A673 (cell line): Measurements from ENCODE around the gene RMP24.

Source experiments
- BruUV-seq: library from RNA; stranded (reverse); fragments of 400-500 nt; replicated peaks from 2 replicates; lab custom pipeline; 2021; lab: Mats Ljungman, UMichigan
- CTCF ChIA-PET: fragments of 300-600 bp; sonication (Branson Sonifier 250); formaldehyde crosslinking; loops from one replicate; lab custom pipeline; 2022; ENCODE audit warnings: antibody characterized with exemption; lab: Charles Lee
- POLR2A ChIA-PET: fragments of 300-600 bp; sonication (Branson Sonifier 250); formaldehyde crosslinking; loops from one replicate; lab custom pipeline; 2022; ENCODE audit warnings: antibody characterized with exemption; ENCODE audit not compliant: low non-redundant PET; lab: Charles Lee
- DNase-seq: peaks from one replicate; pipeline ENCODE4 v3.0.0-alpha.2; 2015; ENCODE audit warnings: low spot score
- H3K27ac ChIP-seq: fragments of 200-600 bp; sonication (generic); 2 replicates; pipeline ENCODE4 v1.5.1; 2016; ENCODE audit warnings: mixed run types, low read depth, mild to moderate bottlenecking, mixed read lengths, antibody characterized with exemption, low read length; ENCODE audit not compliant: poor library complexity, severe bottlenecking
- H3K27me3 ChIP-seq: fragments of 200-600 bp; sonication (generic); replicated peaks from 2 replicates; pipeline ENCODE4 v1.6.1; 2017; ENCODE audit warnings: mixed run types, low read depth, mild to moderate bottlenecking, mixed read lengths, antibody characterized with exemption, low read length; ENCODE audit not compliant: insufficient read depth, poor library complexity
- H3K36me3 ChIP-seq: fragments of 200-600 bp; sonication (generic); 2 replicates; pipeline ENCODE4 v1.6.1; 2016; ENCODE audit warnings: mixed run types, mild to moderate bottlenecking, mixed read lengths, antibody characterized with exemption, low read length; ENCODE audit not compliant: insufficient read depth, poor library complexity, severe bottlenecking
- H3K4me1 ChIP-seq: fragments of 200-600 bp; sonication (generic); 2 replicates; pipeline ENCODE4 v1.6.1; 2017; ENCODE audit warnings: mixed run types, mild to moderate bottlenecking, mixed read lengths, antibody characterized with exemption, low read length; ENCODE audit not compliant: insufficient read depth, poor library complexity, severe bottlenecking
- H3K4me3 ChIP-seq: fragments of 200-600 bp; sonication (generic); 2 replicates; pipeline ENCODE4 v1.5.1; 2016; ENCODE audit warnings: low read depth, mixed run types, mild to moderate bottlenecking, mixed read lengths, low read length; ENCODE audit not compliant: poor library complexity, severe bottlenecking
- H3K9me3 ChIP-seq: fragments of 200-600 bp; sonication (generic); 2 replicates; pipeline ENCODE4 v1.6.1; 2016; ENCODE audit warnings: mixed run types, low read depth, mild to moderate bottlenecking, mixed read lengths, antibody characterized with exemption, low read length; ENCODE audit not compliant: poor library complexity, severe bottlenecking
- EZH2 ChIP-seq: fragments of 200-600 bp; sonication (generic); IDR thresholded peaks from 2 replicates; pipeline ENCODE4 v1.6.1; 2017; ENCODE audit warnings: borderline replicate concordance, low read depth, mild to moderate bottlenecking, mixed read lengths, antibody characterized with exemption, low read length; ENCODE audit not compliant: poor library complexity, severe bottlenecking
- intact Hi-C: fragments of 100-400 bp; cut with micrococcal nuclease; formaldehyde crosslinking; loops from one replicate; pipeline ENCODE4 v1.10.0; 2022; ENCODE audit not compliant: unreplicated experiment
- TF ChIP-seq, protein P1 (sequence below): fragments of 300-800, 200-600 bp; sonication (generic); conservative IDR thresholded peaks from 2 replicates; pipeline ENCODE4 v1.5.1; 2017; ENCODE audit warnings: low read depth, mild to moderate bottlenecking, antibody characterized with exemption, low read length, moderate library complexity, mixed read lengths

RMP24 gene

DNA sequence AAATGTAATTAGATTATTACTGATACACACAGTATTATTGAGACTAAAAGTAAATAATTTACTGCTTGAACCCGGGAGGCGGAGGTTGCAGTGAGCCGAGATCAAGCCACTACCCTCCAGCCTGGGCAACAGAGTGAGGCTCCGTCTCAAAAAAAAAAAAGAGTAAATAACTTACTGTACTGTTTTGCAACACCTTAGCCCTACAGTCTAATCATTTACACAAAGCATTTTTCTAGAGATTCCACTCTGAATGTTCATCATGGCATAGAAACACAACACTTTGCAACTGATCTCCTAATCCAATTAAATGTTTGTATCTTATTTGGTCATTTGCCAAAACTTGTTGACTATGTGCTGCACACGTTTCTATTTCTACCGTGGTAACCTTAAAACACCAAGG lies 23.4 kb upstream of the RMP24 start:
- Histone ChIP-seq H3K4me1 (no peaks in the 10 kb centered on the region), H3K27me3 (no peaks in the 10 kb centered on the region), H3K27ac (no peak overlapping the region), H3K36me3 (no peaks in the 10 kb centered on the region), H3K4me3 (no peak overlapping the region), H3K9me3 (no peaks in the 10 kb centered on the region)
- peak; percentile 27 for DNase-seq
- intact Hi-C loops: no loop called here
- ChIA-PET CTCF (no interaction called here), POLR2A (no interaction called here)
- no TSS peak for BruUV-seq
- no peak for TF ChIP-seq EZH2
- TF ChIP-seq, protein P1, sequence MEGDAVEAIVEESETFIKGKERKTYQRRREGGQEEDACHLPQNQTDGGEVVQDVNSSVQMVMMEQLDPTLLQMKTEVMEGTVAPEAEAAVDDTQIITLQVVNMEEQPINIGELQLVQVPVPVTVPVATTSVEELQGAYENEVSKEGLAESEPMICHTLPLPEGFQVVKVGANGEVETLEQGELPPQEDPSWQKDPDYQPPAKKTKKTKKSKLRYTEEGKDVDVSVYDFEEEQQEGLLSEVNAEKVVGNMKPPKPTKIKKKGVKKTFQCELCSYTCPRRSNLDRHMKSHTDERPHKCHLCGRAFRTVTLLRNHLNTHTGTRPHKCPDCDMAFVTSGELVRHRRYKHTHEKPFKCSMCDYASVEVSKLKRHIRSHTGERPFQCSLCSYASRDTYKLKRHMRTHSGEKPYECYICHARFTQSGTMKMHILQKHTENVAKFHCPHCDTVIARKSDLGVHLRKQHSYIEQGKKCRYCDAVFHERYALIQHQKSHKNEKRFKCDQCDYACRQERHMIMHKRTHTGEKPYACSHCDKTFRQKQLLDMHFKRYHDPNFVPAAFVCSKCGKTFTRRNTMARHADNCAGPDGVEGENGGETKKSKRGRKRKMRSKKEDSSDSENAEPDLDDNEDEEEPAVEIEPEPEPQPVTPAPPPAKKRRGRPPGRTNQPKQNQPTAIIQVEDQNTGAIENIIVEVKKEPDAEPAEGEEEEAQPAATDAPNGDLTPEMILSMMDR: no peak

DNA sequence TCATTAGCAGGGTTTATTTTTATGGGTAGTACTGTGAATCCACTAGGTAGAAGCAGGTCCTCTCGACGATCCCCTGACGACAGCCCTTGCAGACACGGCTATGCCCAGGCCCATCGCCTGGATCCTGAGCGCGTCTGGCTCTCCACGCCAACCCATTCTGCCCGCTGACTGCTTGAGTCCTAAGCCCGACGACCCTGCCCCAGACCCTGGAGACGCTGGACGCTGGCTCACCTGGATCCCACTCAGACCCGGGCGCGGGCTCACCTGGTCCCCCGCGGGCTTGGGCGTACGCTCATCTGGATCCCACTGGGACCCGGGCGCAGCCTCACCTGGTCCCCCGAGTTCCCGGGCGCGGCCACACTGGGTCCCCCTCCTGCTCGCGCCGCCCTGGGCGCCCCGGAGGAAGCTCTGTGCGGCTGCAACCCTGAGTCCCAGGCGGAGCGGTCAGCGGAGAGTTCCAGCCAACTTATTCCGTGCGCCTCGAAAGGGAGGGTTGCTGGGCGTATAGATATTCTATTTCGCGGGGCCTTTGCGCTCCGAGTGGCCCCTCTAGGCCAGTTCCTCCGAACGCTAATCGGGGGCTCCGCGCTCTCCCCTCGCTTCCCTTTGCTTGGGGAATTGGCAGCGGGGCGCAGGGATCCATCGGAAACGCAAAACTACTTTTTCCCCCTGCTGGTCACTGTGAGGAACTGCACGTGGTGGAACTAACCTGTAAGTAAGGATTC lies 22.4 kb upstream of the RMP24 start:
- ChIA-PET POLR2A (no interaction called here), CTCF (no interaction called here)
- Histone ChIP-seq H3K36me3 (no peaks in the 10 kb centered on the region), H3K4me3 (peak overlapping the region; percentile 41), H3K27me3 (no peaks in the 10 kb centered on the region), H3K9me3 (no peaks in the 10 kb centered on the region), H3K4me1 (no peaks in the 10 kb centered on the region), H3K27ac (no peak overlapping the region)
- DNase-seq: peak; percentile 77
- no TSS peak for BruUV-seq
- intact Hi-C loops: loop anchor here (1.0 to 10.0 kb wide), 2 partner anchors 194 to 545 kb away; no protein-coding TSS in a partner anchor
- TF ChIP-seq EZH2: no peak
- TF ChIP-seq, protein P1: peak; percentile 86

DNA sequence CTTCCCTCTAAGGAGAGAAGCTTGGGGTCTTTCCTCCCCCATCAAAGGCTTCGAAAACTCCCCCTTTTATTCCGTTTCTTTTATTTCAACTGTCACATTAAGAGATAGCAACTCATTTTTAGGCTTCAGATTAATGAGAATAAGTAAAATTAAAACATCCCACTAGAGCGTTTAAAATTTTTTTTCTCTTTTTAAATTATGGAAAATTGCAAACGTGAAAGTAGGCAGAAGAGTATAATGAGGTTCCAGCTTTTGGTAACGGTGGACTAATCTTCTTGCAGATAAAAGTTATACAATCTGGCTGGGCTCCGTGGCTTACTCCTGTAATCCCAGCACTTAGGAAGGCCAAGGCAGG lies 21.9 kb upstream of the RMP24 start:
- intact Hi-C loops: loop anchor here (1.0 to 10.0 kb wide), 2 partner anchors 194 to 546 kb away; no protein-coding TSS in a partner anchor
- ChIA-PET CTCF (no interaction called here), POLR2A (no interaction called here)
- no peak for DNase-seq
- TF ChIP-seq, protein P1: 0 out of 2 replicates have a peak, but pooled peaks have one; percentile 1
- TF ChIP-seq EZH2: no peak
- H3K9me3 ChIP-seq: no peaks in the 10 kb centered on the region
- peak overlapping the region; percentile 41 for H3K4me3 ChIP-seq
- H3K27me3 ChIP-seq: no peaks in the 10 kb centered on the region
- H3K27ac ChIP-seq: no peak overlapping the region
- H3K36me3 ChIP-seq: no peaks in the 10 kb centered on the region
- BruUV-seq: no TSS peak
- no peaks in the 10 kb centered on the region for H3K4me1 ChIP-seq
